GM21717 (cell line): ENCODE results near the gene NTN1.

Experiments used
- ATAC-seq: cut with Tn5 transposase; IDR thresholded peaks from one replicate; pipeline ENCODE4 v1.9.1; 2021; ENCODE audit warnings: mild to moderate bottlenecking, moderate library complexity; ENCODE audit not compliant: unreplicated experiment

NTN1 gene

GRCh38 chr17:9212376-9213302 lies 191.3 kb downstream of the NTN1 start:
- ATAC-seq, result no peak

- no peak for ATAC-seq
These were observed 192.0 kb downstream of the NTN1 start for GRCh38 chr17:9213303-9213640.

DNA sequence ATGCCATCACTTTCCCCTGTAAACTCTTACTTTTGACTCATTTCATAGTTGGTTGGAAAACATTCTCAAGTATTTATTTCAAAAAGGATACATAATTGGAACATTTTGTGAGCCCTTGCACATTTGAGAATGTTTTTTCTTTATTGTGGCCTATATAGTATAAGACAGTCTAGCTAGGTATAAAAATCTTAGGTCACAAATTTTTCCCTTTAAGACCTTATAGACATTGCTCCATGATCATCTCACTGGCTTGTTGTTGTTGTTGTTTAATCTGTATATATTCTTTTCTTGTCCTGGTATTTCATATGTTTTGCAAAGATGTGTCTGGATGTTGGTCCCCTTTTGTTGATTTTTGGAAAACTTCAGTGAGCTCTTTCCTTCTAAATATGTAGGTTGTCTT lies 194.2 kb downstream of the NTN1 start:
- no peak for ATAC-seq

GRCh38 chr17:9217151-9218056 lies 196.1 kb downstream of the NTN1 start:
- ATAC-seq, result no peak

GRCh38 chr17:9218064-9218635 lies 196.8 kb downstream of the NTN1 start:
- ATAC-seq, result no peak

DNA sequence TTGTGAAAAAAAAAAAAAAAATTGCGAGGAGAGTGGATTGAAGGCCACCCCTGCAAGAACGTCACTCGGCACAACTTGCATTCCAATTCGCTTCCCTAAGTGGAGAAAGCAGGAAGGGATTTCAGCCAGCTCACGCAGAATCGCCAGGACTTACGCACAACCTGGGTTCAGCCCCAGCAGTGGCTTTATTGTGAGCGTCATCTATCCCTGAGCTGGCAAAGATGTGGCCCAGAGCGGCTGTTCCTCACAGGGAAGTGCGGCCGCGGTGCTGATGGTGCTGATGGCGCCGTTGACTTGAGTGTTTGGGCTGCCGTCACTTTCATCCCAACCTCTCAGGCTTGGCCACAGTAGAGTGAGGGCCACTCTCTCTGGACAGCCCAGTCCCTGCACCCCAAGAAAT lies 197.6 kb downstream of the NTN1 start:
- no peak for ATAC-seq

- ATAC-seq, result no peak
These were observed 198.5 kb downstream of the NTN1 start for GRCh38 chr17:9219631-9220397.

- no peak for ATAC-seq
These were observed 199.3 kb downstream of the NTN1 start for GRCh38 chr17:9220398-9221146.

DNA sequence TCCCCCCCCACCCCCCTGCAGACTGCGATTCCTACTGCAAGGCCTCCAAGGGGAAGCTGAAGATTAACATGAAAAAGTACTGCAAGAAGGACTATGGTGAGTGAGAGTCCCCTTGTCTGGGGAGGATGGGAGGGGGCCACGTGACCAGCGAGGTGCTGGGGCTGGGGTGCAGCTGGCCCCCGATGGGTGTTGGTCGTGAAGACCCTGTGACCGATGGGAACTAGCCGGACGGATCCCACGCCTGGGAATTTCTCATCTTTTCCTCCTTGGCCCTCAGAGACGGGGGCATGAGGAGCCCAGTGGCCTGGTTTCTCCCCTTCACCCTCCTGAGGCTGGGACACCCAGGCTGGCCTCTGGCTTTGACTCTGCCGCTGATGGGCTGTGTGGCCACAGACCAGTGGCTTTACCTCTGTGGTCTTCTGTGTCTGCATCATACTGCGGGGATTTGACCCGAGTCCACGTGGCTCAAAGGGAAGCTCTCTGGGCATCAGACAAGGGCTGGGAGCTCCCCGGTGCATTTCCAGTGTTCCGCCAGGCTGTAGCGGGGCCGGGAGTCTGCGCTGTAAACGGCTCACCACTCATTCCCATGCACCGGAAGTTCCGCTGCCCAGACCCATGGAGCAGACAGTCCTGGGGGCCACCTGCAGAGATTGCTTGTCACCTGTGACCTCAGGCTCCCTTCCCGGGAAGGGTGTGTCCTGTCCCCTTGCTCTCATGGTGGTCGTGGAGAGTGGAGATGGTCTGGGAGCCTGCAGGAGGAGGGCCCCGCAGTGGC lies 200.0 kb downstream of the NTN1 start:
- ATAC-seq, result no peak

- ATAC-seq, result no peak
These were observed 200.5 kb downstream of the NTN1 start for GRCh38 chr17:9221922-9222180.

GRCh38 chr17:9223531-9223930 lies 202.2 kb downstream of the NTN1 start:
- no peak for ATAC-seq

GRCh38 chr17:9224485-9224884 lies 203.2 kb downstream of the NTN1 start:
- no peak for ATAC-seq

DNA sequence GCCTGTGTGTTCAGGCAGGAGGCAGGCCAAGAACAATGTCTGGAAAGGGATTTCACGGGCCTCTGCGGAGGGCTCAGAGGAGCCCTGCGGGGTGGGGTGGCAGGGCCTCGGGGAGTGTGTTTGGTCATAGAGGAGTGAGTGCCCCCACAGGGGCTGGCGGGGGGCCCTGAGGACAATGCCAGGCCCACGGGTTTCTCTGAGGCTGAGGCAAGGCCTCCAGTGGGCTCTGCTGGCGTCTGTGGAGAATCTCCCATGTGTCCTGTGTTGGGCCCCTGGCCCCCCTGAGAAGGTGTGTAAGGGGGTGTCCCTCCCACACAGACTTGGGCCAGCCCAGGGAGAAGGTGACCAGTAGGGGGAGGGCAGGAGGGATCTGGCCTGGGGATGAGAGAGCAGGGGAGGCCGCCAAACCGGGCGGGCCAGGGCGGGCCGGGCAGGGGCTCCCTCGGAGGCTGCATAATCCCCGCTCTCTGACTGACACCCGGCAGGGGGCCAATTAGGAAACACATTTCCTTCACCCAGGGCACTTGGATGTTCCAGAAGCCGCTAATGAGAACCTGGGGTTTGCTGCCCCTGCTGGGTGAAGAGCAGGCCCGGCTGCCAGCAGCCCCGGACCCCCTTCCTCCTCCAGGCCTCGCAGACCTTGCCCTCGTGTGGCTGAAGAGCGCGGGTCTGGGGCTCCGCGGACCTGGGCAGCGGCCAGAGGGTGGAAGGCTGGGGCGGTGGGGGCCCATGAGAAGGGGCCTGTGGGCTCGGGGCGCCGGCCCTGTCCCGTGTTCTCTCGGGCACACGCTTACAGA lies 204.2 kb downstream of the NTN1 start:
- ATAC-seq, result no peak

DNA sequence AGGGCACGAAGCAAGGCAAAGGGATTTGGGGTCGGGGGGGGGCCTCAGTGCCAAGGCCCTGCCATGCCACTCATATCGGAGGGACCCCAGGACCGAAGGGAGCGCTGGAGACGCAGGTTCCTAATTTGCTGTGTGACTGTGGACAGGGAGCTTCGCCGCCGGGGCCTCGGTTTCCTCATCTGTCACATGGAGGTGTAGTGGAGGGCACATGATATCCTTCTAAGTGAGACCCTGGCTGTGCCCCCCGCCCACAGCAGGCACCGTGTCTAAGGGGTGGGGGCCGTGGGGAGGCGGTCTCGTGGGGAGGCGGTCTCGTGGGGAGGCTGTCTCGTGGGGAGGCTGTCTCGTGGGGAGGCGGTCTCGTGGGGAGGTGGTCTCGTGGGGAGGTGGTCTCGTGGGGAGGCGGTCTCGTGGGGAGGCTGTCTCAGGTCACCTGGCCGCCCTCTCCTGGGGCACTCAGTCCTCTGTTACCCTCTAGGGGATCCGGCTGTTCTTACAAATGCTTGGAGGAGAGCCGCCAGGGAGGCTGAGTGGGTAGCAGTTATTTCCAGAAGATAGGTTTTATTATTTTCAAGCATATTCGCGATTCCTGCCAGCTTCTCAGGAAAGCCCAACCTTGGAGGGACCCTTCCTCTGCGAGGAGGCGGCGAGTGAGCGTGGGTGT lies 205.0 kb downstream of the NTN1 start:
- no peak for ATAC-seq

GRCh38 chr17:9226794-9227135 lies 205.5 kb downstream of the NTN1 start:
- ATAC-seq, result no peak

- no peak for ATAC-seq
These were observed 206.6 kb downstream of the NTN1 start for GRCh38 chr17:9227819-9228407.

- no peak for ATAC-seq
These were observed 207.3 kb downstream of the NTN1 start for GRCh38 chr17:9228408-9229159.
